Fibroblast of lung (primary cell): ENCODE measurements around the gene ARHGAP42. TPM values are rescaled to one million over a fixed set of nuclear protein-coding genes. Genes with fewer than 3 reads are reported as not detected.
A peak's percentile ranks its signal among the peaks of the same experiment; 100 is the strongest.

ENCODE experiments used
- DNase-seq, 2 donors: peaks; one replicate each; pipeline versions ENCODE4 v3.0.0 to v3.0.0-alpha.2; 2010; ENCODE audit warnings: low read depth in 2 of 2
- H2AFZ ChIP-seq: 2 replicates; pipeline ENCODE4 v1.5.1; 2012; ENCODE audit warnings: low read length, control low read depth, inconsistent platforms
- H3K27ac ChIP-seq: 2 replicates; pipeline ENCODE4 v1.5.1; 2011; ENCODE audit warnings: low read length, control low read depth; ENCODE audit not compliant: insufficient read depth
- H3K27me3 ChIP-seq: 2 replicates; pipeline ENCODE4 v1.5.1; 2011; ENCODE audit warnings: mild to moderate bottlenecking, low read length; ENCODE audit not compliant: control insufficient read depth, insufficient read depth
- H3K36me3 ChIP-seq: 2 replicates; pipeline ENCODE4 v1.5.1; 2011; ENCODE audit warnings: low read length; ENCODE audit not compliant: control insufficient read depth, insufficient read depth
- H3K4me1 ChIP-seq: 2 replicates; pipeline ENCODE4 v1.5.1; 2011; ENCODE audit warnings: low read length; ENCODE audit not compliant: control insufficient read depth, insufficient read depth; ENCODE audit errors: extremely low read depth
- H3K4me2 ChIP-seq: 2 replicates; pipeline ENCODE4 v1.5.1; 2011; ENCODE audit warnings: low read length, control low read depth; ENCODE audit not compliant: insufficient read depth; ENCODE audit errors: extremely low read depth
- H3K4me3 ChIP-seq, 4 experiments: fragments of 200-600 bp in 1 of 4; sonication (generic) in 1 of 4; replicated peaks in 1 of 4; 2 replicates each; pipeline ENCODE4 v1.5.1; 2011 to 2016; ENCODE audit warnings: low read length in 4 of 4, low read depth in 3 of 4, mild to moderate bottlenecking in 3 of 4, control low read depth in 2 of 4, inconsistent platforms in 1 of 4, mixed read lengths in 1 of 4; ENCODE audit not compliant: insufficient read depth in 1 of 4; ENCODE audit errors: control extremely low read depth in 1 of 4
- H3K79me2 ChIP-seq: 2 replicates; pipeline ENCODE4 v1.5.1; 2012; ENCODE audit warnings: mild to moderate bottlenecking, low read length, inconsistent platforms; ENCODE audit not compliant: control insufficient read depth, insufficient read depth
- H3K9ac ChIP-seq: 2 replicates; pipeline ENCODE4 v1.5.1; 2011; ENCODE audit warnings: mild to moderate bottlenecking, low read length, control low read depth; ENCODE audit not compliant: insufficient read depth
- H3K9me3 ChIP-seq: 2 replicates; pipeline ENCODE4 v1.5.1; 2012; ENCODE audit warnings: low read depth, low read length; ENCODE audit not compliant: control insufficient read depth, insufficient read depth
- H4K20me1 ChIP-seq: 2 replicates; pipeline ENCODE4 v1.5.1; 2011; ENCODE audit warnings: low read length; ENCODE audit not compliant: control insufficient read depth, insufficient read depth; ENCODE audit errors: extremely low read depth
- EZH2 ChIP-seq: IDR thresholded peaks from 2 replicates; pipeline ENCODE4 v1.5.1; 2012; ENCODE audit warnings: low read length, control low read depth, mild to moderate bottlenecking; ENCODE audit errors: missing control alignments
- polyA plus RNA-seq, 2 donors: library from polyadenylated mRNA; depleted of rRNA in 1 of 2; stranded (reverse) in 1 of 2; unstranded in 1 of 2; fragments of >200 nt; gene quantifications; 2 replicates each; pipeline ENCODE4 v1.2.1, GENCODE V29; 2011 to 2012; ENCODE audit warnings: missing spikeins in 1 of 2
- total RNA-seq: library from RNA; depleted of rRNA; stranded (reverse); fragments of >200 nt; gene quantifications from 2 replicates; pipeline ENCODE4 v1.2.1, GENCODE V29; 2014
- TF ChIP-seq, protein P1 (sequence below), 2 donors: IDR thresholded peaks in 1 of 2; conservative IDR thresholded peaks in 1 of 2; 1 replicate in 1 of 2; 2 replicates in 1 of 2; pipeline ENCODE4 v1.5.1; 2011 to 2012; ENCODE audit warnings: low read length in 2 of 2, control low read depth in 1 of 2, inconsistent platforms in 1 of 2, low read depth in 1 of 2, mild to moderate bottlenecking in 1 of 2

Gene ARHGAP42
- total and polyA plus RNA-seq, 2 donors (not counting 1 experiment from before 2014, with no cell fraction given) = 8.0 to 13.4 TPM

DNA sequence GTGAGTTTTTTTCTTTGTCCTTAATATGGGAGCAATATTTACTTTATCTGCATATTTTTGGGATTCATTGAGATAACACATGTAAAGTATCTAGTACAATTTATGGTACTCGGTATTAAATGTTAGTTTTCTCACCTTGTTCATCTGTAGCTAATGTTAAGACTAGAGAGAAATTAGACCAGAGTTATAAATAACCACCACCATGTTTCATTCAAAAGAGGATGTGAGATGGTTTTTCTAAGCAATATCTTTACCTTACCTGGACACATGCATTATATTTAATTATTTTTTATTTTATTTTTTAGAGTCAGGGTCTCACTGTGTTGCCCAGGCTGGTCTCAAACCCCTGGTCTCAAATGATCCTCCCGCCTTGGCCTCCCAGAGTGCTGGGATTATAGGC, 18.4 kb downstream of the ARHGAP42 start:
- Histone ChIP-seq H3K27ac (no peak overlapping the region), H3K4me3 (no peak overlapping the region), H4K20me1 (no peaks in the 10 kb centered on the region), H3K4me2 (no peak overlapping the region), H3K36me3 (no peaks in the 10 kb centered on the region), H2AFZ (no peak overlapping the region), H3K4me1 (peaks cover 9% of the 10 kb centered on the region), H3K79me2 (no peaks in the 10 kb centered on the region), H3K27me3 (no peaks in the 10 kb centered on the region), H3K9me3 (no peaks in the 10 kb centered on the region), H3K9ac (no peak overlapping the region)
- no peak for DNase-seq
- no peak for TF ChIP-seq EZH2
- TF ChIP-seq, protein P1, sequence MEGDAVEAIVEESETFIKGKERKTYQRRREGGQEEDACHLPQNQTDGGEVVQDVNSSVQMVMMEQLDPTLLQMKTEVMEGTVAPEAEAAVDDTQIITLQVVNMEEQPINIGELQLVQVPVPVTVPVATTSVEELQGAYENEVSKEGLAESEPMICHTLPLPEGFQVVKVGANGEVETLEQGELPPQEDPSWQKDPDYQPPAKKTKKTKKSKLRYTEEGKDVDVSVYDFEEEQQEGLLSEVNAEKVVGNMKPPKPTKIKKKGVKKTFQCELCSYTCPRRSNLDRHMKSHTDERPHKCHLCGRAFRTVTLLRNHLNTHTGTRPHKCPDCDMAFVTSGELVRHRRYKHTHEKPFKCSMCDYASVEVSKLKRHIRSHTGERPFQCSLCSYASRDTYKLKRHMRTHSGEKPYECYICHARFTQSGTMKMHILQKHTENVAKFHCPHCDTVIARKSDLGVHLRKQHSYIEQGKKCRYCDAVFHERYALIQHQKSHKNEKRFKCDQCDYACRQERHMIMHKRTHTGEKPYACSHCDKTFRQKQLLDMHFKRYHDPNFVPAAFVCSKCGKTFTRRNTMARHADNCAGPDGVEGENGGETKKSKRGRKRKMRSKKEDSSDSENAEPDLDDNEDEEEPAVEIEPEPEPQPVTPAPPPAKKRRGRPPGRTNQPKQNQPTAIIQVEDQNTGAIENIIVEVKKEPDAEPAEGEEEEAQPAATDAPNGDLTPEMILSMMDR (conservative IDR thresholded peaks at IDR 0.05 in 1 of 2, IDR thresholded peaks at IDR 0.05 in 1 of 2; ENCODE audit: low read depth in 1 of 2, low read length in 2 of 2) = no peak

- H4K20me1 ChIP-seq = no peaks in the 10 kb centered on the region
- no peaks in the 10 kb centered on the region for H3K79me2 ChIP-seq
- no peak for DNase-seq
- no peaks in the 10 kb centered on the region for H3K27me3 ChIP-seq
- H3K9ac ChIP-seq = no peak overlapping the region
- H3K4me2 ChIP-seq = no peak overlapping the region
- TF ChIP-seq, protein P1 (conservative IDR thresholded peaks at IDR 0.05 in 1 of 2, IDR thresholded peaks at IDR 0.05 in 1 of 2; ENCODE audit: low read depth in 1 of 2, low read length in 2 of 2) = no peak
- TF ChIP-seq EZH2 = no peak
- H3K9me3 ChIP-seq = no peaks in the 10 kb centered on the region
- H3K27ac ChIP-seq = no peak overlapping the region
- H3K36me3 ChIP-seq = no peaks in the 10 kb centered on the region
- no peak overlapping the region for H3K4me3 ChIP-seq
- H2AFZ ChIP-seq = no peak overlapping the region
- H3K4me1 ChIP-seq = peaks cover 9% of the 10 kb centered on the region
These were observed 19.1 kb downstream of the ARHGAP42 start for GRCh38 chr11:100706179-100706578.

DNA sequence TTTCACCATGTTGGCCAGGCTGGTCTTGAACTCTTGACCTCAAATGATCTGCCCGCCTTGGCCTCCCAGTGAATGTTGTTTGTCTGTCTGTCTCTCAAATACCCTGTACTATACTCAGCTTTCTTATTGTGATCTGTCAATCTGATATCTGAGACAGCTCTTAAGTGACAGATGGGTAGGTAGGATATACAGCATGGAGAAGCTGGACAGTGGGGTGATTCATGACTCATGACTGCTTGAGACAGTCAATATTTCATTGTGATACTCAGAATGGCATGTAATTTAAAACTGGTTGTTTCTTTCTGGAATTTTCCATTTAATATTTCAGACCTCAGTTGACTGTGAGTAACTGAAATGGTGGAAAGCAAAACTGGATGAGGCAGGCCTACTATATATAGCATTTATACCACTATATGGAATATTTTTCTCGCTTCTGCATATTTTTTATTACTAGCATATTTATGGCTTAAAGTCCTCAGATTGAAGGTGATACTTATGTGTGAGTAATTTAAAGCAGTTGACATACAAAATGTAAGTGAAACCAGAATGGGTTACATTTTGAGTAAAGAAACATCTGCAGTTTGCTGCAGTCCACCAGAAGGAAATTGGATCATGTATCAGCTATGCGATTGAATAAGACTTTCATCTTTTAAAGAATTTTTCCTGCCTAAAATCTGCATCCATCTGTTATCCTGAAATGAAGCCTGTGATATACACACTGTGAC, 22.3 kb downstream of the ARHGAP42 start:
- H3K9me3 ChIP-seq = no peaks in the 10 kb centered on the region
- no peak for TF ChIP-seq EZH2
- TF ChIP-seq, protein P1 (conservative IDR thresholded peaks at IDR 0.05 in 1 of 2, IDR thresholded peaks at IDR 0.05 in 1 of 2; ENCODE audit: low read depth in 1 of 2, low read length in 2 of 2) = no peak
- no peak overlapping the region for H2AFZ ChIP-seq
- H3K36me3 ChIP-seq = no peaks in the 10 kb centered on the region
- H3K4me3 ChIP-seq = no peak overlapping the region
- H3K4me2 ChIP-seq = peak overlapping the region; percentile 75
- peak overlapping the region; percentile 7 for H3K27ac ChIP-seq
- peaks cover 7% of the 10 kb centered on the region for H3K4me1 ChIP-seq
- no peak overlapping the region for H3K9ac ChIP-seq
- H3K79me2 ChIP-seq = no peaks in the 10 kb centered on the region
- H4K20me1 ChIP-seq = no peaks in the 10 kb centered on the region
- DNase-seq = peak; percentile 24 to 58
- no peaks in the 10 kb centered on the region for H3K27me3 ChIP-seq
